Endothelial cell of umbilical vein (primary cell): Measurements from ENCODE around the gene SOX2. TPM values are rescaled to one million over a fixed set of nuclear protein-coding genes. Genes with fewer than 3 reads are reported as not detected.

Source experiments
- BruUV-seq: library from RNA; stranded (reverse); fragments of 400-500 nt; replicated peaks from 2 replicates; lab custom pipeline; 2021; lab: Mats Ljungman, UMichigan
- CTCF ChIA-PET: fragments of 300-600, 350-600 bp; sonication (Branson Sonifier 250); formaldehyde crosslinking; loops from one replicate; lab custom pipeline; 2021; ENCODE audit warnings: antibody characterized with exemption, inconsistent platforms; lab: Charles Lee
- POLR2A ChIA-PET: fragments of 300-600, 350-600 bp; sonication (Branson Sonifier 250); formaldehyde crosslinking; loops from one replicate; lab custom pipeline; 2021; ENCODE audit warnings: antibody characterized with exemption, inconsistent platforms; lab: Charles Lee
- DNase-seq: peaks from one replicate; pipeline ENCODE4 v3.0.0-alpha.2; 2011; ENCODE audit warnings: low read depth, low spot score
- FAIRE-seq: peaks from 2 replicates; lab custom pipeline; 2011; peaks lifted over from hg19 to GRCh38; lab: Jason Lieb, UNC
- H2AFZ ChIP-seq: 2 replicates; pipeline ENCODE4 v1.6.0; 2012; ENCODE audit warnings: low read depth, low read length, control low read depth, inconsistent platforms
- H3K27ac ChIP-seq: 2 replicates; pipeline ENCODE4 v1.5.1; 2011; ENCODE audit warnings: low read depth, mild to moderate bottlenecking, control low read depth, low read length, moderate library complexity; ENCODE audit not compliant: insufficient read depth
- H3K27me3 ChIP-seq, 2 experiments: 2 replicates each; pipeline versions ENCODE4 v1.6.0 to v1.6.1; 2011; ENCODE audit warnings: low read length in 2 of 2, mixed read lengths in 1 of 2; ENCODE audit not compliant: control insufficient read depth in 2 of 2, insufficient read depth in 2 of 2
- H3K36me3 ChIP-seq, 2 experiments: 2 replicates in 1 of 2; 3 replicates in 1 of 2; pipeline ENCODE4 v1.5.1; 2011; ENCODE audit warnings: low read length in 2 of 2, mild to moderate bottlenecking in 1 of 2, moderate library complexity in 1 of 2; ENCODE audit not compliant: control insufficient read depth in 2 of 2, insufficient read depth in 2 of 2; ENCODE audit errors: extremely low read depth in 1 of 2
- H3K4me1 ChIP-seq: 3 replicates; pipeline ENCODE4 v1.5.1; 2011; ENCODE audit warnings: mild to moderate bottlenecking, low read length; ENCODE audit not compliant: control insufficient read depth, insufficient read depth; ENCODE audit errors: extremely low read depth
- H3K4me2 ChIP-seq: 2 replicates; pipeline ENCODE4 v1.6.1; 2011; ENCODE audit warnings: low read length, control low read depth, mixed read lengths; ENCODE audit not compliant: insufficient read depth
- H3K4me3 ChIP-seq, 3 experiments: fragments of 200-600 bp in 1 of 3; sonication (generic), shearing (Covaris generic) in 1 of 3; replicated peaks in 1 of 3; 2 replicates each; pipeline ENCODE4 v1.5.1; 2011 to 2016; ENCODE audit warnings: control low read depth in 3 of 3, low read length in 3 of 3, mild to moderate bottlenecking in 2 of 3, inconsistent platforms in 1 of 3, low read depth in 1 of 3, moderate library complexity in 1 of 3; ENCODE audit not compliant: insufficient read depth in 1 of 3
- H3K79me2 ChIP-seq: 2 replicates; pipeline ENCODE4 v1.6.0; 2012; ENCODE audit warnings: low read length, inconsistent platforms; ENCODE audit not compliant: control insufficient read depth, insufficient read depth
- H3K9ac ChIP-seq: replicated peaks from 2 replicates; pipeline ENCODE3; 2011; ENCODE audit warnings: low read length, control low read depth; ENCODE audit not compliant: insufficient read depth; ENCODE audit errors: extremely low read depth
- H3K9me1 ChIP-seq: replicated peaks from 3 replicates; pipeline ENCODE4 v1.6.0; 2011; ENCODE audit warnings: mild to moderate bottlenecking, low read length; ENCODE audit not compliant: control insufficient read depth, insufficient read depth; ENCODE audit errors: extremely low read depth
- H3K9me3 ChIP-seq: replicated peaks from 2 replicates; pipeline ENCODE4 v1.5.1; 2012; ENCODE audit warnings: low read length, inconsistent platforms; ENCODE audit not compliant: control insufficient read depth, insufficient read depth
- H4K20me1 ChIP-seq: replicated peaks from 2 replicates; pipeline ENCODE3; 2011; ENCODE audit warnings: mild to moderate bottlenecking, low read length; ENCODE audit not compliant: control insufficient read depth, insufficient read depth; ENCODE audit errors: extremely low read depth
- EZH2 ChIP-seq: IDR thresholded peaks from 2 replicates; pipeline ENCODE4 v1.6.1; 2012; ENCODE audit warnings: borderline replicate concordance, low read depth, mild to moderate bottlenecking, moderate library complexity, low read length, inconsistent platforms; ENCODE audit not compliant: severe bottlenecking
- FOS ChIP-seq: IDR thresholded peaks from 2 replicates; pipeline ENCODE4 v1.6.1; 2011; ENCODE audit warnings: mild to moderate bottlenecking, low read length, moderate library complexity, borderline replicate concordance; ENCODE audit not compliant: insufficient read depth
- GATA2 ChIP-seq: IDR thresholded peaks from 2 replicates; pipeline ENCODE4 v1.7.0; 2011; ENCODE audit warnings: low read depth, mild to moderate bottlenecking, moderate library complexity, mixed read lengths, low read length; ENCODE audit not compliant: insufficient read length, insufficient read depth
- JUN ChIP-seq: IDR thresholded peaks from 2 replicates; pipeline ENCODE4 v1.6.1; 2011; ENCODE audit warnings: borderline replicate concordance, low read depth; ENCODE audit not compliant: insufficient read length, insufficient read depth
- MAX ChIP-seq: IDR thresholded peaks from 2 replicates; pipeline ENCODE4 v1.6.1; 2011; ENCODE audit not compliant: insufficient read depth, insufficient read length
- MYC ChIP-seq: IDR thresholded peaks from one replicate; pipeline ENCODE4 v1.6.1; 2011; ENCODE audit warnings: mild to moderate bottlenecking, low read depth, low read length
- POLR2A ChIP-seq: IDR thresholded peaks from 2 replicates; pipeline ENCODE4 v1.6.1; 2012; ENCODE audit warnings: low read depth, mild to moderate bottlenecking, control low read depth, low read length
- POLR2AphosphoS5 ChIP-seq: IDR thresholded peaks from 2 replicates; pipeline ENCODE4 v1.6.1; 2012; ENCODE audit warnings: low read depth, mild to moderate bottlenecking, control low read depth, low read length, moderate library complexity; ENCODE audit not compliant: insufficient read depth
- dilution Hi-C: fragments of 300-500 bp; cut with MboI; formaldehyde crosslinking; loops from one replicate; pipeline ENCODE4 v1.15.0; 2019; ENCODE audit warnings: low sequenced_read_pairs; ENCODE audit not compliant: extremely low pct_ligation_motif_present
- intact Hi-C: fragments of 100-400 bp; cut with micrococcal nuclease; formaldehyde crosslinking; loops from one replicate; pipeline ENCODE4 v1.10.0; 2022
- polyA plus RNA-seq, 4 experiments: library from polyadenylated mRNA; depleted of rRNA in 3 of 4; stranded (reverse) in 3 of 4; unstranded in 1 of 4; fragments of >200 nt; gene quantifications; 2 replicates each; pipeline versions ENCODE4 v1.2.1 to v1.2.3, GENCODE V29; 2011 to 2012; ENCODE audit warnings: missing spikeins in 1 of 4
- total RNA-seq: library from RNA; stranded (reverse); gene quantifications from 2 replicates; pipeline ENCODE4 v1.2.3, GENCODE V29; 2021
- TF ChIP-seq, protein P1 (sequence below), 2 donors: IDR thresholded peaks; 1 replicate in 1 of 2; 2 replicates in 1 of 2; pipeline ENCODE4 v1.5.1; 2011; ENCODE audit warnings: low read length in 2 of 2, mild to moderate bottlenecking in 2 of 2, moderate library complexity in 2 of 2, control low read depth in 1 of 2, inconsistent platforms in 1 of 2, low read depth in 1 of 2; ENCODE audit not compliant: insufficient read depth in 1 of 2; ENCODE audit errors: extremely low read depth in 1 of 2

Gene SOX2
- total and polyA plus RNA-seq, 2 donors (not counting 3 experiments of a cell fraction or from before 2014, with no cell fraction given): 0.13 to 0.23 TPM

- Histone ChIP-seq H3K4me3 (no peak overlapping the region), H3K4me2 (peak overlapping the region; percentile 2), H4K20me1 (no peaks in the 10 kb centered on the region), H3K9me3 (no peaks in the 10 kb centered on the region), H3K36me3 (no peaks in the 10 kb centered on the region), H3K4me1 (no peaks in the 10 kb centered on the region), H3K27ac (no peak overlapping the region), H3K9ac (no peak overlapping the region), H3K27me3 (peaks cover 9% of the 10 kb centered on the region in 2 experiments), H3K79me2 (no peaks in the 10 kb centered on the region), H3K9me1 (no peaks in the 10 kb centered on the region), H2AFZ (no peak overlapping the region)
- CTCF ChIA-PET: interaction anchor here (0.6 to 2.2 kb wide), 4 partner anchors 9 to 975 kb away, joined by 3 to 48 read pairs (median 6); no protein-coding TSS in a partner anchor
- dilution Hi-C loops (no loop called here), intact Hi-C loops (loop anchor here (1.0 to 10.0 kb wide), 8 partner anchors 73 to 974 kb away; partner anchors contain the start of gene DNAJC19)
- BruUV-seq: no TSS peak
- peak; percentile 62 for DNase-seq
- POLR2A ChIA-PET: no interaction called here
- peak; percentile 71 for FAIRE-seq
- TF ChIP-seq MAX (no peak), GATA2 (no peak), MYC (no peak), POLR2A (no peak), POLR2AphosphoS5 (no peak), EZH2 (no peak), JUN (no peak), FOS (no peak)
- TF ChIP-seq, protein P1, sequence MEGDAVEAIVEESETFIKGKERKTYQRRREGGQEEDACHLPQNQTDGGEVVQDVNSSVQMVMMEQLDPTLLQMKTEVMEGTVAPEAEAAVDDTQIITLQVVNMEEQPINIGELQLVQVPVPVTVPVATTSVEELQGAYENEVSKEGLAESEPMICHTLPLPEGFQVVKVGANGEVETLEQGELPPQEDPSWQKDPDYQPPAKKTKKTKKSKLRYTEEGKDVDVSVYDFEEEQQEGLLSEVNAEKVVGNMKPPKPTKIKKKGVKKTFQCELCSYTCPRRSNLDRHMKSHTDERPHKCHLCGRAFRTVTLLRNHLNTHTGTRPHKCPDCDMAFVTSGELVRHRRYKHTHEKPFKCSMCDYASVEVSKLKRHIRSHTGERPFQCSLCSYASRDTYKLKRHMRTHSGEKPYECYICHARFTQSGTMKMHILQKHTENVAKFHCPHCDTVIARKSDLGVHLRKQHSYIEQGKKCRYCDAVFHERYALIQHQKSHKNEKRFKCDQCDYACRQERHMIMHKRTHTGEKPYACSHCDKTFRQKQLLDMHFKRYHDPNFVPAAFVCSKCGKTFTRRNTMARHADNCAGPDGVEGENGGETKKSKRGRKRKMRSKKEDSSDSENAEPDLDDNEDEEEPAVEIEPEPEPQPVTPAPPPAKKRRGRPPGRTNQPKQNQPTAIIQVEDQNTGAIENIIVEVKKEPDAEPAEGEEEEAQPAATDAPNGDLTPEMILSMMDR (IDR thresholded peaks at IDR 0.05; ENCODE audit: extremely low read depth in 1 of 2, insufficient read depth in 1 of 2, low read depth in 1 of 2, low read length in 2 of 2): peak; percentile 59 to 66
Measured at GRCh38 chr3:181709537-181710279, 2.0 kb upstream of the SOX2 start.
